PC-3 (cell line): ENCODE data around the gene SEMA5A.

ENCODE experiments used
- EZH2 ChIP-seq: fragments of 300-600 bp; sonication (generic); IDR thresholded peaks from one replicate; pipeline ENCODE4 v1.6.1; 2017; ENCODE audit warnings: antibody characterized with exemption, mild to moderate bottlenecking, low read length; ENCODE audit not compliant: unreplicated experiment
- TF ChIP-seq, protein P1 (sequence below): fragments of 300-600 bp; sonication (generic); conservative IDR thresholded peaks from 2 replicates; pipeline ENCODE4 v1.5.1; 2017; ENCODE audit warnings: antibody characterized with exemption, low read depth, mild to moderate bottlenecking, low read length

DNA sequence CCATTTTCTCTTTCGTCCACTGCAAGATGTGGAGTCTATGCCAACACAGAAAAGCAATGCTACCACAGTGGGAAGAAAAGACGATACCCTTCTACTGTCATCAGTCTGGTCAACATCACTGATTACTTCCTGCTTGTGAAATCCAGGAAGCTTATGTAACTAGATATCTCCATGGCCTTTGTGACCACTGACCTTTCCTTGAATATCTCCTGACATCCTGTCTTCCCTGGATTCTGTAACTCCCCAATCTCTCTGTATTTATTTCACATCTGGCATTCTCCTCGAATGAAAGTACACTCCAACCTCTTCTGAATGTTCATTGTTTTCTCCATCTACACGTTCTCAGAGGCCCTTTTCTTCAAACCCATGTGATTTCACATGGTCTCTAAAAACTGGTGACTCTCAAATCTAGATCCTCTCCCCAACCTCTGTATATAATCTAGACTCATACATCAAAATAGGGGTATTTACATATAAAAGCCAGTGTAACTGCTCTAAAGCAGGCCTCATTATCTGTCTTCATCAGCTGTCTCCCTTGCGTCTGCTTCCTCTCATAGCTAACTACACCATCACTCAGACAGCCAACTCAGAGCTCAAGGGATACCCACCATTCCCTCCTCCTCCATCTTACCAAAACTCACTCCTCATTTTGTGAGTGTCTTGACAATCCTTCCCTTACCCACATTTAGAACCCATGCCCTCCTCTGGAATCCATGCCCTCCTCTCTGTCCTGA lies 156.8 kb downstream of the SEMA5A start:
- TF ChIP-seq, protein P1, sequence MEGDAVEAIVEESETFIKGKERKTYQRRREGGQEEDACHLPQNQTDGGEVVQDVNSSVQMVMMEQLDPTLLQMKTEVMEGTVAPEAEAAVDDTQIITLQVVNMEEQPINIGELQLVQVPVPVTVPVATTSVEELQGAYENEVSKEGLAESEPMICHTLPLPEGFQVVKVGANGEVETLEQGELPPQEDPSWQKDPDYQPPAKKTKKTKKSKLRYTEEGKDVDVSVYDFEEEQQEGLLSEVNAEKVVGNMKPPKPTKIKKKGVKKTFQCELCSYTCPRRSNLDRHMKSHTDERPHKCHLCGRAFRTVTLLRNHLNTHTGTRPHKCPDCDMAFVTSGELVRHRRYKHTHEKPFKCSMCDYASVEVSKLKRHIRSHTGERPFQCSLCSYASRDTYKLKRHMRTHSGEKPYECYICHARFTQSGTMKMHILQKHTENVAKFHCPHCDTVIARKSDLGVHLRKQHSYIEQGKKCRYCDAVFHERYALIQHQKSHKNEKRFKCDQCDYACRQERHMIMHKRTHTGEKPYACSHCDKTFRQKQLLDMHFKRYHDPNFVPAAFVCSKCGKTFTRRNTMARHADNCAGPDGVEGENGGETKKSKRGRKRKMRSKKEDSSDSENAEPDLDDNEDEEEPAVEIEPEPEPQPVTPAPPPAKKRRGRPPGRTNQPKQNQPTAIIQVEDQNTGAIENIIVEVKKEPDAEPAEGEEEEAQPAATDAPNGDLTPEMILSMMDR: no peak
- no peak for TF ChIP-seq EZH2
